ENCODE results near the gene HNRNPK.
A peak's percentile ranks its signal among the peaks of the same experiment; 100 is the strongest.

The HNRNPK gene

GRCh38 chr9:83933790-83934189 is 46.2 kb downstream of the HNRNPK start:
- H3K27me3 ChIP-seq (ENCODE audit: insufficient read depth, low read length), result no peaks in the 10 kb centered on the region
- H3K9me3 ChIP-seq (ENCODE audit: insufficient read depth, low read depth, low read length), result no peaks in the 10 kb centered on the region
- H3K27ac ChIP-seq (ENCODE audit: low read depth, low read length), result no peak overlapping the region
- no peaks in the 10 kb centered on the region; the same call in 1 of the 2 replicates for H3K36me3 ChIP-seq (ENCODE audit: insufficient read depth, low read length)
- no peak overlapping the region for H3K9ac ChIP-seq (ENCODE audit: low read depth, low read length)
- peaks cover 14% of the 10 kb centered on the region; the same call in 1 of the 2 replicates for H3K4me1 ChIP-seq (ENCODE audit: insufficient read depth, low read length)
- no peak overlapping the region for H3K4me3 ChIP-seq (ENCODE audit: low read length)
- WGBS, result 98% methylated on average over 2 of the region's 3 CpGs

- 87% methylated on average over 3 of the region's 5 CpGs for WGBS
- Histone ChIP-seq H3K9ac (ENCODE audit: low read depth, low read length) (no peak overlapping the region), H3K4me1 (ENCODE audit: insufficient read depth, low read length) (peaks cover 14% of the 10 kb centered on the region; the same call in 1 of the 2 replicates), H3K27ac (ENCODE audit: low read depth, low read length) (no peak overlapping the region), H3K36me3 (ENCODE audit: insufficient read depth, low read length) (no peaks in the 10 kb centered on the region), H3K4me3 (ENCODE audit: low read length) (no peak overlapping the region), H3K9me3 (ENCODE audit: insufficient read depth, low read depth, low read length) (no peaks in the 10 kb centered on the region), H3K27me3 (ENCODE audit: insufficient read depth, low read length) (no peaks in the 10 kb centered on the region)
Measured at GRCh38 chr9:83932851-83933250, 47.2 kb downstream of the HNRNPK start.

GRCh38 chr9:83932011-83932410 is 48.0 kb downstream of the HNRNPK start:
- Histone ChIP-seq H3K4me3 (ENCODE audit: low read length) (no peak overlapping the region), H3K4me1 (ENCODE audit: insufficient read depth, low read length) (peaks cover 14% of the 10 kb centered on the region; the same call in 1 of the 2 replicates), H3K9ac (ENCODE audit: low read depth, low read length) (no peak overlapping the region), H3K36me3 (ENCODE audit: insufficient read depth, low read length) (no peaks in the 10 kb centered on the region), H3K27ac (ENCODE audit: low read depth, low read length) (no peak overlapping the region), H3K9me3 (ENCODE audit: insufficient read depth, low read depth, low read length) (no peaks in the 10 kb centered on the region), H3K27me3 (ENCODE audit: insufficient read depth, low read length) (no peaks in the 10 kb centered on the region; the same call in 1 of the 2 replicates)
- WGBS, result 95% methylated on average over 2 of the region's 2 CpGs

GRCh38 chr9:83930881-83931280 is 49.1 kb downstream of the HNRNPK start:
- Histone ChIP-seq H3K36me3 (ENCODE audit: insufficient read depth, low read length) (no peaks in the 10 kb centered on the region), H3K4me3 (ENCODE audit: low read length) (no peak overlapping the region), H3K9me3 (ENCODE audit: insufficient read depth, low read depth, low read length) (no peaks in the 10 kb centered on the region), H3K4me1 (ENCODE audit: insufficient read depth, low read length) (peaks cover 14% of the 10 kb centered on the region; the same call in 1 of the 2 replicates), H3K9ac (ENCODE audit: low read depth, low read length) (no peak overlapping the region), H3K27me3 (ENCODE audit: insufficient read depth, low read length) (no peaks in the 10 kb centered on the region; the same call in 1 of the 2 replicates), H3K27ac (ENCODE audit: low read depth, low read length) (no peak overlapping the region)
- 97% methylated on average over 5 of the region's 5 CpGs for WGBS

- Histone ChIP-seq H3K9me3 (ENCODE audit: insufficient read depth, low read depth, low read length) (no peaks in the 10 kb centered on the region), H3K9ac (ENCODE audit: low read depth, low read length) (no peak overlapping the region), H3K4me3 (ENCODE audit: low read length) (no peak overlapping the region), H3K27ac (ENCODE audit: low read depth, low read length) (no peak overlapping the region), H3K36me3 (ENCODE audit: insufficient read depth, low read length) (no peaks in the 10 kb centered on the region), H3K4me1 (ENCODE audit: insufficient read depth, low read length) (no peaks in the 10 kb centered on the region), H3K27me3 (ENCODE audit: insufficient read depth, low read length) (no peaks in the 10 kb centered on the region; the same call in 1 of the 2 replicates)
- 88% methylated on average over 1 of the region's 1 CpG for WGBS
Measured at GRCh38 chr9:83927591-83927990, 52.4 kb downstream of the HNRNPK start.

GRCh38 chr9:83920927-83921707 is 58.9 kb downstream of the HNRNPK start, which contains the start of gene KIF27:
KIF27 (minus strand) TSS chr9:83921432; CDS start chr9:83915591, 5,841 bp downstream.
- WGBS, result under 1% methylated on average over 92 of the region's 92 CpGs
- Histone ChIP-seq H3K9me3 (ENCODE audit: insufficient read depth, low read depth, low read length) (no peaks in the 10 kb centered on the region), H3K36me3 (ENCODE audit: insufficient read depth, low read length) (no peaks in the 10 kb centered on the region), H3K27me3 (ENCODE audit: insufficient read depth, low read length) (no peaks in the 10 kb centered on the region), H3K4me1 (ENCODE audit: insufficient read depth, low read length) (peaks cover 8% of the 10 kb centered on the region; the same call in 1 of the 2 replicates), H3K9ac (ENCODE audit: low read depth, low read length) (peak within 1 kb of the TSS; percentile 90), H3K4me3 (ENCODE audit: low read length) (peak within 1 kb of the TSS; percentile 70), H3K27ac (ENCODE audit: low read depth, low read length) (peak within 1 kb of the TSS; percentile 91)

GRCh38 chr9:83920469-83920926 is 59.5 kb downstream of the HNRNPK start:
- Histone ChIP-seq H3K9ac (ENCODE audit: low read depth, low read length) (peak overlapping the region; percentile 90), H3K9me3 (ENCODE audit: insufficient read depth, low read depth, low read length) (no peaks in the 10 kb centered on the region), H3K27me3 (ENCODE audit: insufficient read depth, low read length) (no peaks in the 10 kb centered on the region), H3K27ac (ENCODE audit: low read depth, low read length) (peak overlapping the region; percentile 91), H3K36me3 (ENCODE audit: insufficient read depth, low read length) (no peaks in the 10 kb centered on the region), H3K4me1 (ENCODE audit: insufficient read depth, low read length) (peaks cover 8% of the 10 kb centered on the region; the same call in 1 of the 2 replicates), H3K4me3 (ENCODE audit: low read length) (peak overlapping the region; percentile 70)
- WGBS, result 3% methylated on average over 16 of the region's 16 CpGs

- WGBS, result 100% methylated on average over 1 of the region's 1 CpG
- Histone ChIP-seq H3K9me3 (ENCODE audit: insufficient read depth, low read depth, low read length) (no peaks in the 10 kb centered on the region), H3K27me3 (ENCODE audit: insufficient read depth, low read length) (no peaks in the 10 kb centered on the region), H3K4me3 (ENCODE audit: low read length) (no peak overlapping the region), H3K36me3 (ENCODE audit: insufficient read depth, low read length) (no peaks in the 10 kb centered on the region), H3K4me1 (ENCODE audit: insufficient read depth, low read length) (peaks cover 8% of the 10 kb centered on the region; the same call in 1 of the 2 replicates), H3K9ac (ENCODE audit: low read depth, low read length) (no peak overlapping the region), H3K27ac (ENCODE audit: low read depth, low read length) (no peak overlapping the region)
Measured at GRCh38 chr9:83919111-83919510, 60.9 kb downstream of the HNRNPK start.
